T47D (cell line): ENCODE measurements around the gene TMC5.

Source experiments
- DNase-seq, 2 experiments: peaks; one replicate each; pipeline versions ENCODE4 v3.0.0 to v3.0.0-alpha.2; 2011 to 2012; ENCODE audit warnings: low read depth in 1 of 2, low spot score in 1 of 2
- JUND ChIP-seq: IDR thresholded peaks from 2 replicates; pipeline ENCODE4 v1.6.1; 2012; ENCODE audit warnings: low read depth
- in situ Hi-C: cut with HindIII; loops from 2 replicates; pipeline ENCODE4 v1.10.0; 2016; ENCODE audit warnings: low sequenced_read_pairs, low pct_unique_long_range_greater_than_20kb

TMC5 gene

GRCh38 chr16:19458722-19459379 is 41.2 kb downstream of the TMC5 start:
- TF ChIP-seq JUND, result no peak
- no peak for DNase-seq
- in situ Hi-C loops, result no loop called here

- in situ Hi-C loops, result no loop called here
- no peak for DNase-seq
- no peak for TF ChIP-seq JUND
Observed at GRCh38 chr16:19460397-19460796, 42.7 kb downstream of the TMC5 start.

- in situ Hi-C loops, result no loop called here
- DNase-seq, result no peak
- TF ChIP-seq JUND, result no peak
Observed at GRCh38 chr16:19463468-19464315, 46.0 kb downstream of the TMC5 start.

- in situ Hi-C loops, result no loop called here
- no peak for TF ChIP-seq JUND
Observed at GRCh38 chr16:19468300-19468699, 50.6 kb downstream of the TMC5 start.

GRCh38 chr16:19472482-19472881 is 54.8 kb downstream of the TMC5 start:
- DNase-seq, result no peak
- no peak for TF ChIP-seq JUND
- in situ Hi-C loops, result no loop called here

More at GRCh38 chr16:19468300-19468699, 50.6 kb downstream of the TMC5 start:
- DNase-seq, result no peak

GRCh38 chr16:19474617-19475016 is 56.9 kb downstream of the TMC5 start:
- no peak for DNase-seq
- in situ Hi-C loops, result no loop called here
- no peak for TF ChIP-seq JUND

GRCh38 chr16:19478505-19478904 is 60.8 kb downstream of the TMC5 start:
- no peak for DNase-seq
- TF ChIP-seq JUND, result no peak
- in situ Hi-C loops, result no loop called here

- no peak for TF ChIP-seq JUND
- in situ Hi-C loops, result no loop called here
- DNase-seq, result peak; percentile 37 to 81
Observed at GRCh38 chr16:19479302-19479721, 61.6 kb downstream of the TMC5 start.

- in situ Hi-C loops, result no loop called here
- no peak for TF ChIP-seq JUND
- no peak for DNase-seq
Observed at GRCh38 chr16:19481296-19481695, 63.6 kb downstream of the TMC5 start.

- in situ Hi-C loops, result no loop called here
- DNase-seq, result no peak
- no peak for TF ChIP-seq JUND
Observed at GRCh38 chr16:19481769-19482168, 64.1 kb downstream of the TMC5 start.

GRCh38 chr16:19482291-19482690 is 64.6 kb downstream of the TMC5 start:
- TF ChIP-seq JUND, result no peak
- DNase-seq, result no peak
- in situ Hi-C loops, result no loop called here

- in situ Hi-C loops, result no loop called here
- TF ChIP-seq JUND, result no peak
Observed at GRCh38 chr16:19484096-19484495, 66.4 kb downstream of the TMC5 start.

GRCh38 chr16:19485611-19486010 is 67.9 kb downstream of the TMC5 start:
- TF ChIP-seq JUND, result no peak
- DNase-seq, result no peak
- in situ Hi-C loops, result no loop called here

More at GRCh38 chr16:19484096-19484495, 66.4 kb downstream of the TMC5 start:
- peak in 1 of 2 experiments; percentile 40 for DNase-seq
